Ovary (tissue), 9 donors: ENCODE data around the gene DNAJC18. TPM values are rescaled to one million over a fixed set of nuclear protein-coding genes. Genes with fewer than 3 reads are reported as not detected.
A peak's percentile ranks its signal among the peaks of the same experiment; 100 is the strongest.

Experiments used
- DNase-seq, 5 donors: peaks; one replicate each; pipeline ENCODE4 v3.0.0-alpha.2; 2019 to 2020
- H3K27ac ChIP-seq, 2 donors: fragments of 200-600 bp; one replicate each; pipeline versions ENCODE4 v1.5.1 to v1.8.0; 2019 to 2022
- H3K27me3 ChIP-seq: fragments of 200-600 bp; one replicate; pipeline ENCODE4 v1.8.0; 2022
- H3K36me3 ChIP-seq: fragments of 200-600 bp; sonication (generic); one replicate; pipeline ENCODE4 v1.5.1; 2019
- H3K4me1 ChIP-seq: one replicate; pipeline ENCODE4 v1.8.1; 2013; ENCODE audit warnings: mild to moderate bottlenecking, moderate library complexity; ENCODE audit not compliant: insufficient read depth
- H3K4me3 ChIP-seq: fragments of 200-600 bp; sonication (generic); one replicate; pipeline ENCODE4 v1.5.1; 2017
- H3K9me3 ChIP-seq, 2 donors: fragments of 200-600 bp in 1 of 2; sonication (generic) in 1 of 2; one replicate each; pipeline versions ENCODE4 v1.5.1 to v1.8.1; 2013 to 2019; ENCODE audit warnings: mild to moderate bottlenecking in 1 of 2, moderate library complexity in 1 of 2
- CTCF ChIP-seq, 3 donors: fragments of 450-650 bp in 2 of 3; fragments of 200-600 bp in 1 of 3; IDR thresholded peaks; one replicate each; pipeline versions ENCODE4 v1.5.1 to v1.8.0; 2016 to 2022; ENCODE audit warnings: antibody characterized with exemption in 3 of 3, mild to moderate bottlenecking in 1 of 3
- EP300 ChIP-seq: sonication (generic); formaldehyde crosslinking; IDR thresholded peaks from one replicate; pipeline ENCODE4 v1.6.1; 2017; ENCODE audit warnings: antibody characterized with exemption
- POLR2A ChIP-seq: fragments of 450-650 bp; IDR thresholded peaks from one replicate; pipeline ENCODE4 v1.6.1; 2017; ENCODE audit warnings: antibody characterized with exemption, mild to moderate bottlenecking, moderate library complexity
- WGBS, 3 donors: extraction: QIAGEN DNeasy Blood & Tissue Kit in 1 of 3; methylation state at CpG; one replicate each; pipeline versions ENCODE4 v1.1.5 to v1.1.7; 2013 to 2017; 5-methylcytosine and 5-hydroxymethylcytosine counted together
- intact Hi-C, 4 donors: fragments of 100-400 bp; cut with DNase I; formaldehyde crosslinking; loops; one replicate each; pipeline versions ENCODE4 v1.11.0 to v1.15.1; 2022 to 2023
- polyA plus RNA-seq, 2 donors: library from polyadenylated mRNA; stranded (reverse); fragments of 200-250 nt in 1 of 2; fragments of 350-450 nt in 1 of 2; fragmentation: Illumina TruSeq in 1 of 2; extraction: RNeasy Lipid Tissue Mini Kit (QIAGEN cat#74804) in 1 of 2; gene quantifications; one replicate each; pipeline ENCODE4 v1.2.3, GENCODE V29; 2013 to 2014
- total RNA-seq, 7 donors: library from RNA; depleted of rRNA in 2 of 7; stranded (reverse); fragments of >200 nt in 2 of 7; fragmentation: NEBNext Ultra II Directional in 3 of 7; extraction: Animal tissue kit (Norgen Biotek cat#: 25700) in 3 of 7; gene quantifications; one replicate each; pipeline versions ENCODE4 v1.1.0 to v1.2.4, GENCODE V29; 2016 to 2023
- donor health status: DM: no; HTN: no; CAD: no; lungs with moderate emphysema.
- donor health status: DM: no; HTN: no; CAD: no.
- donor health status: Bipolar disorder and iron deficiency.
- donor health status: DM: yes; HTN: yes; CAD: no.
- donor health status: DM: no; HTN: no; CAD: no.
- donor health status: DM: yes; HTN: yes; CAD: no.

DNAJC18 gene
- total and polyA plus RNA-seq, 9 donors, result 5.2 to 35.6 (median 22.4) TPM

DNA sequence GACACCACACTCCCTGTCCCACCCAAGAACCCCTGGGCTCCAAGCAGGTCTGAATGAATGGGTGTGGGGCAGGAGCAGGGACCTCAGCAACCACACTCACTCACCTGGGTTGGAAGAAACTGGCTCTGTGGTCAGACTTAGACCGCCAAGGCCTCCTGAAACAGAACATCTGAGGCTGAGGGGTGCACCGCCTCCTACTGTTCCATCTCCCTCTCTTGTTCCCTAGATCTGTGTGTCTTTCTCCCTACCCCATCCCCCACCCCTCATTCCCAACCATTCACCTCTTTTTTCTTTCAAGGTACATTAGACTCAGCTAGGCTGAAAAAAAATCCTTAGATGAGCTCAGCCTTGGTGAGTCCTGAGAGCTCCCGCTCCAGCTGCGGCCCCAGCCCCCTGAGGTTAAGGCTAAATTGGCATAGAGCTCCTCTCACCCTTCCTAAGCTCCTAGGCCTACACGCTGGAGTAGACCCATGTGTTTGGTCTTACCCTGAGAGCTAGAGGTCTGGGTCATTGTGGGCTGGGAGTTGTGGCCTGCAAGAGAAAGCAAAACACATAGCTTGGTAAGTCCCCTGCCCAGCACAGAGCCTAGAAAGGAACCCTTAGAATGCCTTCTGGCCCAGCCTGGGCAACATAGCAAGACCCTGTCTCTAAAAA is 18.5 kb upstream of the DNAJC18 start:
- no peaks in the 10 kb centered on the region for H3K36me3 ChIP-seq
- no peaks in the 10 kb centered on the region for H3K9me3 ChIP-seq
- H3K4me3 ChIP-seq, result no peak overlapping the region
- H3K4me1 ChIP-seq, result no peaks in the 10 kb centered on the region
- WGBS, 3 donors, result 90 to 96% (median 92%) methylated on average over 5 of the region's 5 CpGs
- no peak overlapping the region for H3K27ac ChIP-seq
- no peak for DNase-seq
- TF ChIP-seq CTCF (IDR thresholded peaks at IDR 0.05) (no peak), POLR2A (no peak), EP300 (no peak)
- intact Hi-C loops, result no loop called here
- H3K27me3 ChIP-seq, result no peaks in the 10 kb centered on the region

DNA sequence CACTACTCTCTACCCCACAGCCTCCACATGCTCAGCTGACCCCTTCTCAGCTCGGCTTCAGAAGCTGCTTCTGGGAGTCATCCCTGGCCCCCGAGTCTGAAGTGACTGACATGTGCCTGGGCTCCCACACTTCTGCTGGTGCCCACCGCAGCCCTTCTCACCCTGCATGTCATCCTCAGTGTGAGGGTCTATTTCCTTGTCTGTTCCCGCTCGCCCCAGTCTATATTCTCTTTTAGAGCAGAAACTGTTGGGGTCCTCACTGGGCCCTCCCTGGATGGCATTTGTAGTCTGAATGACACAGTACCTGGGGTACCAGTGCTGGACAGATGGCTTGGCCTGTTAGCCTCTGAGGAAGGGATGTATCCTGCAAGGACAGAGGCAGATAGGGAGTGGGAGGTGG is 17.9 kb upstream of the DNAJC18 start:
- H3K27ac ChIP-seq, result no peak overlapping the region
- no peak for TF ChIP-seq CTCF (IDR thresholded peaks at IDR 0.05)
- no peak for TF ChIP-seq POLR2A
- TF ChIP-seq EP300, result no peak
- no peak overlapping the region for H3K4me3 ChIP-seq
- intact Hi-C loops, result no loop called here
- no peaks in the 10 kb centered on the region for H3K4me1 ChIP-seq
- WGBS, 3 donors, result 90 to 96% (median 92%) methylated on average over 5 of the region's 5 CpGs
- no peaks in the 10 kb centered on the region for H3K27me3 ChIP-seq
- H3K36me3 ChIP-seq, result no peaks in the 10 kb centered on the region
- no peak for DNase-seq
- H3K9me3 ChIP-seq, result no peaks in the 10 kb centered on the region

GRCh38 chr5:139456776-139457175 is 17.5 kb upstream of the DNAJC18 start:
- H3K4me3 ChIP-seq, result no peak overlapping the region
- H3K27ac ChIP-seq, result no peak overlapping the region
- H3K36me3 ChIP-seq, result no peaks in the 10 kb centered on the region
- TF ChIP-seq POLR2A (no peak), CTCF (IDR thresholded peaks at IDR 0.05) (no peak), EP300 (no peak)
- WGBS, 3 donors, result 89 to 94% (median 93%) methylated on average over 12 of the region's 12 CpGs
- H3K9me3 ChIP-seq, result no peaks in the 10 kb centered on the region
- intact Hi-C loops, result no loop called here
- H3K27me3 ChIP-seq, result no peaks in the 10 kb centered on the region
- H3K4me1 ChIP-seq, result no peaks in the 10 kb centered on the region
- no peak for DNase-seq

- no peak overlapping the region for H3K27ac ChIP-seq
- TF ChIP-seq EP300 (no peak), CTCF (IDR thresholded peaks at IDR 0.05) (no peak), POLR2A (no peak)
- no peaks in the 10 kb centered on the region for H3K4me1 ChIP-seq
- H3K9me3 ChIP-seq, result no peaks in the 10 kb centered on the region
- H3K36me3 ChIP-seq, result no peaks in the 10 kb centered on the region
- 82 to 92% (median 87%) methylated on average over 11 of the region's 11 CpGs for WGBS, 3 donors
- no peak overlapping the region for H3K4me3 ChIP-seq
- no peaks in the 10 kb centered on the region for H3K27me3 ChIP-seq
- DNase-seq, result peak in 1 of 5 donors; percentile 17
- intact Hi-C loops, result no loop called here
Measured at GRCh38 chr5:139454568-139455290, 15.4 kb upstream of the DNAJC18 start.
